Testis (tissue), 3 donors: Measurements from ENCODE around the gene KCNK18. TPM values are rescaled to one million over a fixed set of nuclear protein-coding genes. Genes with fewer than 3 reads are reported as not detected.

Experiments
- DNase-seq: peaks from one replicate; pipeline ENCODE4 v3.0.0-alpha.2; 2019
- H3K27ac ChIP-seq, 2 donors: fragments of 200-600 bp; sonication (generic); one replicate each; pipeline ENCODE4 v1.5.1; 2019
- H3K27me3 ChIP-seq: fragments of 200-600 bp; sonication (generic); one replicate; pipeline ENCODE4 v1.5.1; 2019
- H3K36me3 ChIP-seq: fragments of 200-600 bp; sonication (generic); one replicate; pipeline ENCODE4 v1.5.1; 2017; ENCODE audit warnings: low read depth; ENCODE audit errors: missing control alignments
- H3K4me1 ChIP-seq: fragments of 200-600 bp; sonication (generic); one replicate; pipeline ENCODE4 v1.5.1; 2019
- H3K4me3 ChIP-seq, 2 donors: fragments of 200-600 bp; sonication (generic); one replicate each; pipeline ENCODE4 v1.5.1; 2017 to 2019
- H3K9me3 ChIP-seq: fragments of 200-600 bp; sonication (generic); one replicate; pipeline ENCODE4 v1.5.1; 2017
- CTCF ChIP-seq, 3 experiments: fragments of 450-650 bp in 2 of 3; fragments of 200-600 bp in 1 of 3; sonication (generic) in 1 of 3; IDR thresholded peaks; one replicate each; pipeline ENCODE4 v1.5.1; 2016 to 2019; ENCODE audit warnings: antibody characterized with exemption in 3 of 3, mild to moderate bottlenecking in 2 of 3, moderate library complexity in 1 of 3
- POLR2A ChIP-seq: fragments of 450-650 bp; IDR thresholded peaks from one replicate; pipeline ENCODE4 v1.6.1; 2017; ENCODE audit warnings: antibody characterized with exemption, mild to moderate bottlenecking, moderate library complexity
- WGBS, 2 donors: methylation state at CpG; one replicate each; pipeline ENCODE4 v1.1.5; 2018; 5-methylcytosine and 5-hydroxymethylcytosine counted together
- intact Hi-C: fragments of 100-400 bp; cut with DNase I; formaldehyde crosslinking; loops from one replicate; pipeline ENCODE4 v1.15.1; 2023; ENCODE audit warnings: low total_unique reads
- polyA plus RNA-seq: library from polyadenylated mRNA; stranded (reverse); fragments of 350-450 nt; fragmentation: Illumina TruSeq; extraction: RNeasy Lipid Tissue Mini Kit (QIAGEN cat#74804); gene quantifications from one replicate; pipeline ENCODE4 v1.2.3, GENCODE V29; 2014; ENCODE audit warnings: low read depth, low replicate concordance; ENCODE audit not compliant: insufficient read depth
- total RNA-seq, 2 donors: library from RNA; depleted of rRNA; stranded (reverse); fragments of >200 nt; gene quantifications; one replicate each; pipeline ENCODE4 v1.2.3, GENCODE V29; 2016

KCNK18 gene
- total and polyA plus RNA-seq, 3 donors from 2014 or later: 0.66 TPM; not detected in 2

GRCh38 chr10:117163954-117164548 is 33.2 kb upstream of the KCNK18 start:
- peaks cover 11% of the 10 kb centered on the region for H3K4me1 ChIP-seq
- no peaks in the 10 kb centered on the region for H3K9me3 ChIP-seq
- no peaks in the 10 kb centered on the region for H3K36me3 ChIP-seq
- H3K27ac ChIP-seq: no peak overlapping the region
- WGBS, 2 donors: 17 to 18% methylated on average over 16 of the region's 16 CpGs
- no peak for DNase-seq
- TF ChIP-seq POLR2A (no peak), CTCF (IDR thresholded peaks at IDR 0.05) (no peak)
- H3K4me3 ChIP-seq: peak overlapping the region in 1 of 2 donors; percentile 15
- peaks cover 8% of the 10 kb centered on the region for H3K27me3 ChIP-seq
- intact Hi-C loops: no loop called here

GRCh38 chr10:117164592-117165537 is 32.4 kb upstream of the KCNK18 start:
- Histone ChIP-seq H3K4me3 (peak overlapping the region in 1 of 2 donors; percentile 8), H3K36me3 (no peaks in the 10 kb centered on the region), H3K4me1 (peaks cover 11% of the 10 kb centered on the region), H3K9me3 (no peaks in the 10 kb centered on the region), H3K27ac (no peak overlapping the region), H3K27me3 (peaks cover 8% of the 10 kb centered on the region)
- no peak for DNase-seq
- WGBS, 2 donors: 5 to 6% methylated on average over 31 to 32 of the region's 32 CpGs
- intact Hi-C loops: no loop called here
- TF ChIP-seq POLR2A: no peak
- no peak for TF ChIP-seq CTCF (IDR thresholded peaks at IDR 0.05)

- intact Hi-C loops: no loop called here
- H3K4me3 ChIP-seq: peak overlapping the region in 1 of 2 donors; percentile 8
- 2 to 5% methylated on average over 32 to 51 of the region's 51 CpGs for WGBS, 2 donors
- TF ChIP-seq POLR2A (no peak), CTCF (IDR thresholded peaks at IDR 0.05) (peak in 2 of 3 experiments; percentile 34 to 42)
- no peak overlapping the region for H3K27ac ChIP-seq
- DNase-seq: peak; percentile 59
- H3K27me3 ChIP-seq: peaks cover 8% of the 10 kb centered on the region
- H3K4me1 ChIP-seq: peaks cover 11% of the 10 kb centered on the region
- H3K36me3 ChIP-seq: no peaks in the 10 kb centered on the region
- H3K9me3 ChIP-seq: no peaks in the 10 kb centered on the region
Measured at GRCh38 chr10:117165538-117166417, 31.5 kb upstream of the KCNK18 start.

GRCh38 chr10:117166418-117167345 is 30.6 kb upstream of the KCNK18 start:
- H3K27me3 ChIP-seq: peaks cover 8% of the 10 kb centered on the region
- H3K36me3 ChIP-seq: no peaks in the 10 kb centered on the region
- H3K9me3 ChIP-seq: no peaks in the 10 kb centered on the region
- TF ChIP-seq POLR2A: no peak
- TF ChIP-seq CTCF (IDR thresholded peaks at IDR 0.05): no peak
- peaks cover 11% of the 10 kb centered on the region for H3K4me1 ChIP-seq
- H3K4me3 ChIP-seq: no peak overlapping the region
- no peak for DNase-seq
- H3K27ac ChIP-seq: no peak overlapping the region
- intact Hi-C loops: no loop called here
- 6 to 7% methylated on average over 19 to 39 of the region's 41 CpGs for WGBS, 2 donors
